Activated T-cell treated with anti-CD3 and anti-CD28 coated beads for 24 hours (primary cell): ENCODE results near the gene MYO5C.
"Not testable (repeated sequence)": the region's sequence is repeated elsewhere in the genome, so short reads cannot be mapped to it uniquely, and the experiment has no call there.

Experiments used
- DNase-seq: peaks from one replicate; pipeline ENCODE4 v3.0.0-alpha.2; 2020; ENCODE audit warnings: low read depth

Gene MYO5C

DNA sequence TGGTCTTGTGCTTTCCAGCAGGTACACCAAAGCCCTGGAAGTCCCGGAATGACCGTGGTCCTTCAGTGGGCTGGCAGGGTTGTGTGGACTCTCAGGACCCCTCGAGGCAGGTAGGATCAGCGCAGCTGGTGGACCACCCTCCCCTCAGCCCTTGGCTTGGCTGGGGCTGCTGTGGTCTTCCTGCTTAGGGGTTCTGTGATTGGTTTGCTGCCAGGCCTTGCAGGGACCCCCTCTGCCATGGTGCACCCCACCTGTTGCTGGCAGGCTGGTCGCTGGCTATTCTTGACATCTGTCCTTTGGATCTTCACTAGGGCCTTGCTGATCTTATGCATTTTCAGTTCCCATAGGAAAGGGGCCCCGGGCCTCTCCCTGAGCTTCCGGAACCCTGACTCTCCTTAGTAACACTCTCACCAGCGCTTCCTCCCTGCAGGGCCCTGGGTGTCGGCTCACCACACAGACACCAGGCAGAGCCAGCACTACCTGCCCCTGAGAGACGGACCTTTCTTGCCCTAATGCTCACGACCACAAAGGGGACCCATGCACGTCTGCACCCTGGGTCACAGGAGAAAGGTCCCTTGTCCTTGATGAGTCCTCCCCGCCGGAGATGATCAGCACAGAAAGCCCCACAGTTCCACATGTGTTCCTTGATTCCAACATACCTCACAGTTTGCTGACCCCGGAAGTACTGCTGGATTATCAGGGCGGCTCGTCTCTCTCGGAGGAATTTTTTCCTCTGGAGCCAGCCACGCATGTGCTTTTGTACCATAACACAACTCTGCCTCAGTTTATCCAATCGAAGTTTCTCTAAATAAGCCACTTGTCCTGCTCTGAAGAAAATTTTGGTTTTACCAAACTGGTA lies 51.7 kb downstream of the MYO5C start:
- DNase-seq: no peak

DNA sequence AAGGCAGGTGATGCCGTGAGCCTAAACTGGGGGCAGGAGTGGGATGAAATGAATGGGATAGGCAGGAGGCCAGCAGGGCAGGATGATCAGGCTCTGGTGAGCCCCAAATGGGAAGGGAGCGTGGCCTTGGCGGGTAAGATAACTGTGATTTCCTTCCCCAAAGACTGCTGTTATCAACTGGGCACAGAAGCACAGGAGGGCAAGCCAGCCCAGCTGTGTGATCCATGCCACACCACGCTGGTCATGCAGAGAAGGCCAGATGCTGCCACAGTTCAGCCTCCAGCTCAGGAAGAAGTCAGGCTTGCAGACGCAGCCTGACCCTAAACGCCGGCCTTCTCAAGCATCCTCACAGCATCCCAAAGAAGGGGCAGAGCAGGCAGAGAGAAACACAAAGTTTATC lies 52.3 kb downstream of the MYO5C start:
- no peak for DNase-seq

DNA sequence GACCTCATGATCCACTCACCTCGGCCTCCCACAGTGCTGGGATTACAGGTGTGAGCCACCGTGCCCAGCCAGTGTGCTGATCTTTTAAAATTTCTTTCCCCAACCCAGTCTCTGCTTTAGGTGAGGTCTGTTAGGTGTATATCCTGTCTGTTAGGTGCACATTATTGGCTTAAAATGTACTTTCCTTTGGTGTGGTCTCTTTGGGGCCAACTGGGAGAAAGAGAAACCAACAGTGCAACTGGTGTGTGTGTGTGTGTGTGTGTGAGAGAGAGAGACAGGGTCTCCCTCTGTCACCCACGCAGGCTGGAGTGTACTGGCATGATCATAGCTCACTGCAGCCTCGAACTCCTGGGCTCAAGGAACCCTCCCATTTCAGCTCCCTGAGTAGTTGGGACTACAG lies 54.1 kb downstream of the MYO5C start:
- no peak for DNase-seq

DNA sequence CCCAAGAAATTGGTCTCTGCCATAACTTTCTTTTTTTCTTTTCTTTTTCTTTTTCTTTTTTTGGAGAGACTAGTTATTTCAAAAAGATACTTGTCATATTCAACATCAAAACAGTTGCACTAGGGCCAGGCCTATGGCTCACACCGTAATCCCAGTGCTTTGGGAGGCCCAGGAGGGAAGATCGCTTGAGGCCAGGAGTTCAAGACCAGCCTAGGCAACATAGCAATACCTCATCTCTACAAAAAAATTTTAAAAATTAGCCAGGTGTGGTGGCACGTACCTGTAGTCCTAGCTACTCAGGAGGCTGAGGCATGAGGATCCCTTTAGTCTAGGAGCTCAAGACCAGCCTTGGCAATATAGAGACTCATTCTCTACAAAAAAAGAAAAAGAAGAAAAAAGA lies 55.4 kb downstream of the MYO5C start:
- no peak for DNase-seq

GRCh38 chr15:52238989-52239525 lies 56.5 kb downstream of the MYO5C start:
- not testable (repeated sequence) for DNase-seq

- no peak for DNase-seq
Measured at GRCh38 chr15:52238149-52238548, 57.5 kb downstream of the MYO5C start.

GRCh38 chr15:52236013-52236412 lies 59.6 kb downstream of the MYO5C start:
- no peak for DNase-seq

GRCh38 chr15:52234596-52235541 lies 60.7 kb downstream of the MYO5C start:
- no peak for DNase-seq

- no peak for DNase-seq
Measured at GRCh38 chr15:52233405-52233804, 62.2 kb downstream of the MYO5C start.

DNA sequence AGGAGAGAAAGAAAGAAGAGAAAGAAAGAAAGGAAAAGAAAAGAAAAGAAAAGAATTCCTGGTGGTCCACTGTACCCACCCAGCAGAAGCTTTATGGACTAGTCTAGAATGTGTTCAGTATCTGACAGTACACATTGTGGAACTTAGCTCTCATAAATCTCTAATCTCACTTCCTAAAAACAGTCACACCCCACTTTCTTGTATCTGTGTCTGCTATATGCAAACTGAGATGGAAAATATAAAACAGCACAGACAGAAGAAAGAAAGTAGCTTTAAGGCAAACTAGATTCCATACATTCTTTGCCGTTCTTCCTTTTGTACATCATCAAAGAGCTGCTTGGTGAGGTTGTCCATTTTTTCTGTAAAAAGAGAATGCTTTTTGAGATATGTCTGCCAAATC lies 63.3 kb downstream of the MYO5C start:
- DNase-seq: no peak

DNA sequence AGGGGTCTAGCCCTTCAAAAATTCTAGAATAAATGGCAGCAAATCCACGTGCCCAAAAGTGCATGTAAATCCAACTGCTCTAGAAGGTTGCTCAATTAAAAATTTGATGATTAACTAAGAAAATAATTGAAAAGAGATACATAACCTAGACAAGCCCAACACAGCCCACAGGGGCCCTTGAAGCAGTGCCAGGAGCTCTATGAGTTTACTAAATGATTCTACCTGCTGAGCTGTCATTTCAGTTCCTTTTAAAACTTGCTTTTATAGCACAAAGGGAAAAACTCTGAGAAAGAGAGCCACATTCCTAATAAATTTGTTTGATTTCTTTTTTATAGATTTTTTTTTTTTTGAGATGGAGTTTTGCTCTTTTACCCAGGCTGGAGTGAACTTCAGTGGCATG lies 65.5 kb downstream of the MYO5C start:
- DNase-seq: no peak

GRCh38 chr15:52228921-52229320 lies 66.7 kb downstream of the MYO5C start:
- DNase-seq: no peak

GRCh38 chr15:52227456-52227855 lies 68.1 kb downstream of the MYO5C start:
- peak; percentile 56 for DNase-seq

- DNase-seq: no peak
Measured at GRCh38 chr15:52225230-52225629, 70.4 kb downstream of the MYO5C start.

DNA sequence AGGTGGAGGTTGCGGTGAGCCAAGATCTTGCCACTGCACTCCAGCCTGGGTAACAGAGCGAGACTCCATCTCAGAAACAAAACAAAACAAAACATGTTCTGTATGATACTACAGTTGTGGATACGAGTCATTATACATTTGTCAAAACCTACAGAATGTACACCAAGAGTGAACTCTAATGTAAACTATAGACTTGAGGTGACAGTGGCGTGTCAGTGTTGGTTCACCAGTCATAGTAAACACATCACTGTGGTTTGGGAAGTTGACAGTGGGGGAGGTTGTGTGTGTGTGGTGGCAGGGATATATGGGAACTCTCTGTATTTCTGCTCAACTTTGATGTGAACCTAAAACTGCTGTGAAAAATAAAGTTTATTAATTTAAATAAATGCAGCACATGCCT lies 71.4 kb downstream of the MYO5C start:
- no peak for DNase-seq

DNA sequence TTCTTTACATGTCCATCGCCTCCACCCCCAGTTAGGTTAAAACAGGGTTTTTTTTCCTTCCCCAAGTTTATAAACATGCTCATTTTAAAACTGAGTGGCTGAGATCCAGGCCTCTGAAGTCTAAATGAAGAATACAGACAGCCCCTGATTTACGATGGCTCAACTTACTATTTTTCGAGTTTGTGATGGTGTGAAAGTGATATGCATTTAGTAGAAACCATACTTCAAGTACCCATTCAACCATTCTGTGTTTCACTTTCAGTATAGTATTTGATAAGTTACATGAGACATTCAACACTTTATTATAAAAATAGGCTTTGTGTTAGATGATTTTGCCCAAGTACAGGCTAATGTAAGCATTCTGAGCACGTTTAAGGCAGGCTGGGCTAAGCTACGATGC lies 73.9 kb downstream of the MYO5C start:
- no peak for DNase-seq

DNA sequence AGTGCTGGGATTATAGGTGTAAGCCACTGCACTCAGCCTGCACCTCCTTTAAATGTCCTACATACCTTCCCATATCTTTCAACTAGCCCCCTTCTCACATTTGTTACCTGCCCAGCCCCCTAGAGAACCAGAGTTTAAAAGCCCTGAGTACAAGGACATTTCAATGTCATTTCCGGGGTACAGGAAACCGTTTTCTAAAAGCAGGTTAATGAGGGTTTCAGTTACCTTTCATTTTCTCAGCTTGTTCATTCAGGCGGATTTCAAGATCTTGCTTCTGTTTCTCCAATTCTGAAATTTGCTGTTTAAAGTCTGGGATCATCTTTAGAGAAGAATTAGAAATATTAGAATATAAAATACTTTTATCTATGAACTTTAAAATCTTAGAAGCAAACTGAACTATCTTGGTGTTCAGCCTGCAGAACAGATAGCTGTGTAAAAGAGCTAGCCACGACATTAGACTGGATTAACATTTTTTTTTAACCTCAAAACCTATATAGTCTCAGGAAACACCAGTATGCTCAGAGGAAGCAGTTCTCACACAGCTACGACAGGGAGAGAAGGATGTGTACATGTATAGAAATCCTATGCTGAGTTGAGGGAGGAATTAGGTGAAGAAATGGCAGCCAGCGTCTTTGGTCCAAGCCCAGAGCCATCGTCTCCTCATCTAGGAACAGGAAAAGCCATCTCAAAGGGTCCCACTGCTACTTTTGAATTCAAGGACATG lies 74.5 kb downstream of the MYO5C start:
- no peak for DNase-seq

- DNase-seq: no peak
Measured at GRCh38 chr15:52220251-52220650, 75.4 kb downstream of the MYO5C start.

DNA sequence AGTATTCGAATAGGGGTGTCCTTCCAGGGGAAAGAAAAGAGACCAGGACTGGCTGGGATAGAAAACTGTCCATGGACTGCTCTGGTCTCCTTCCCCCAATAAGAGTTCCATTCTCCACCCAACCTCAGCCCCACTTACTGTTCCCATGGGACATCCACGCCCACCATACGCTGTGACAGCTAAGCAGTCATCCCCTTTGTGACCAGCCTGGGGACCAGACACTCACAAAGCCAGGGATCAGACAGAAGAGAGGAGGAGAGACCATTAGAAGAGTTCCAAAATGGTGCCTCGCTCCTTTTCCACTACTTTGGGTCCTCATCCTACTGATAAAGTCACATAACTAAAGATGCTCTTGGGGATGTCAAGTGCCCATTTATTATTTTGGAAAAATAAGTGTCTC lies 76.8 kb downstream of the MYO5C start:
- no peak for DNase-seq

DNA sequence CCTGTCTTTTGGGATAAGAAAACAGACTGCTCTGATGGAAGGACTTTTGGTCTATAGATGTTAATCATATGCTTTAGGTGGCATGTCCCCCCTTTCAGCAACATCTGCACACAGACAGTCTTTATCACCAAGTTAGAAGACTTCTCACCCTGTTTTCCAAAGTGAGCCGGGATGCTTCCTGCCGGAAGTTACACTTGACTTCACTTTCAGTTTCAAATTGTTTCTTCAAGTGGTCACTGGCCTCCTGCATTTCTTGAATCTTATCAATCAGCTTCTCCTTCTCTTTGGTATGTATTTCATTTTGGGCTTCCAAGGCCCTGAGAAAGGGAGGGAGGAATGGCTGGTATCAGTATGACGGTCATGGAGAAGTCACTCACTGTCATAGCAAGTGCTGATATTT lies 77.2 kb downstream of the MYO5C start:
- DNase-seq: no peak

DNA sequence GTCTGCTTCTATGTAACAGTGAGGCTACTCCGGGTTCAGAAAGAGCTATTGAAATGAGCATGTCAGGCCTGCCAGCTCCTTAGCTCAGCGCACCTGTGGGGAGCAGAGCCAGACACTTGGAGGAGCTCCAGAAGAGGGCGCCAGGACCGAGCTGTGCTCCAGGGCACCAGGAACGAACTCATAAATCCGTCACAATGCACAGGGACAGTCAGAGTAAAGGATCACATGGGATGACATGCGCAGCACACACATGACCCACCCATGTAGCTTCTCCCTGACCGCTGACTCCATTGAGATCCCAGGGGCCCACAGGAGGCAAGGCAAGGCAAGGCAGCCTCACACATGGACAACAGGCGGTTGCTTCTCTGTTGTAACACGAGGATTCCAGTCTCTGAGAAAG lies 78.4 kb downstream of the MYO5C start:
- no peak for DNase-seq

- no peak for DNase-seq
Measured at GRCh38 chr15:52214553-52214952, 81.1 kb downstream of the MYO5C start.
